ENCODE data around the gene PCDHGA1.
A peak's percentile ranks its signal among the peaks of the same experiment; 100 is the strongest.

The PCDHGA1 gene

GRCh38 chr5:141440341-141440740, 110.0 kb downstream of the PCDHGA1 start:
- TF ChIP-seq CTCF (IDR thresholded peaks at IDR 0.05; ENCODE audit: insufficient read depth, low read depth, low read length, missing control alignments): no peak
- DNase-seq (ENCODE audit: low read depth): no peak
- no peak overlapping the region for H3K4me3 ChIP-seq (ENCODE audit: low read depth, low read length)

GRCh38 chr5:141441571-141442170, 111.4 kb downstream of the PCDHGA1 start:
- no peak for DNase-seq (ENCODE audit: low read depth)
- H3K4me3 ChIP-seq (ENCODE audit: low read depth, low read length): no peak overlapping the region
- no peak for TF ChIP-seq CTCF (IDR thresholded peaks at IDR 0.05; ENCODE audit: insufficient read depth, low read depth, low read length, missing control alignments)

GRCh38 chr5:141465351-141465750, 135.0 kb downstream of the PCDHGA1 start:
- no peak overlapping the region for H3K4me3 ChIP-seq (ENCODE audit: low read depth, low read length)
- no peak for TF ChIP-seq CTCF (IDR thresholded peaks at IDR 0.05; ENCODE audit: insufficient read depth, low read depth, low read length, missing control alignments)
- DNase-seq (ENCODE audit: low read depth): no peak

- peak; percentile 53 for TF ChIP-seq CTCF (IDR thresholded peaks at IDR 0.05; ENCODE audit: insufficient read depth, low read depth, low read length, missing control alignments)
Observed at GRCh38 chr5:141475625-141476131, 145.4 kb downstream of the PCDHGA1 start, which contains the start of gene PCDHGC3. Gene PCDHGC3 (plus strand): TSS chr5:141475966. CDS start chr5:141476117, 151 bp downstream.

GRCh38 chr5:141476132-141476911, 146.0 kb downstream of the PCDHGA1 start:
- DNase-seq (ENCODE audit: low read depth): peak; percentile 51
- peak overlapping the region; percentile 90 for H3K4me3 ChIP-seq (ENCODE audit: low read depth, low read length)
- TF ChIP-seq CTCF (IDR thresholded peaks at IDR 0.05; ENCODE audit: insufficient read depth, low read depth, low read length, missing control alignments): no peak

More at GRCh38 chr5:141475625-141476131, 145.4 kb downstream of the PCDHGA1 start, which contains the start of gene PCDHGC3:
- peak; percentile 89 for DNase-seq (ENCODE audit: low read depth)
- peak within 1 kb of the TSS; percentile 90 for H3K4me3 ChIP-seq (ENCODE audit: low read depth, low read length)

GRCh38 chr5:141477044-141477575, 146.8 kb downstream of the PCDHGA1 start:
- no peak for DNase-seq (ENCODE audit: low read depth)
- TF ChIP-seq CTCF (IDR thresholded peaks at IDR 0.05; ENCODE audit: insufficient read depth, low read depth, low read length, missing control alignments): no peak
- H3K4me3 ChIP-seq (ENCODE audit: low read depth, low read length): peak overlapping the region; percentile 90
